Measurements from ENCODE around the gene SEC16A.

The SEC16A gene

DNA sequence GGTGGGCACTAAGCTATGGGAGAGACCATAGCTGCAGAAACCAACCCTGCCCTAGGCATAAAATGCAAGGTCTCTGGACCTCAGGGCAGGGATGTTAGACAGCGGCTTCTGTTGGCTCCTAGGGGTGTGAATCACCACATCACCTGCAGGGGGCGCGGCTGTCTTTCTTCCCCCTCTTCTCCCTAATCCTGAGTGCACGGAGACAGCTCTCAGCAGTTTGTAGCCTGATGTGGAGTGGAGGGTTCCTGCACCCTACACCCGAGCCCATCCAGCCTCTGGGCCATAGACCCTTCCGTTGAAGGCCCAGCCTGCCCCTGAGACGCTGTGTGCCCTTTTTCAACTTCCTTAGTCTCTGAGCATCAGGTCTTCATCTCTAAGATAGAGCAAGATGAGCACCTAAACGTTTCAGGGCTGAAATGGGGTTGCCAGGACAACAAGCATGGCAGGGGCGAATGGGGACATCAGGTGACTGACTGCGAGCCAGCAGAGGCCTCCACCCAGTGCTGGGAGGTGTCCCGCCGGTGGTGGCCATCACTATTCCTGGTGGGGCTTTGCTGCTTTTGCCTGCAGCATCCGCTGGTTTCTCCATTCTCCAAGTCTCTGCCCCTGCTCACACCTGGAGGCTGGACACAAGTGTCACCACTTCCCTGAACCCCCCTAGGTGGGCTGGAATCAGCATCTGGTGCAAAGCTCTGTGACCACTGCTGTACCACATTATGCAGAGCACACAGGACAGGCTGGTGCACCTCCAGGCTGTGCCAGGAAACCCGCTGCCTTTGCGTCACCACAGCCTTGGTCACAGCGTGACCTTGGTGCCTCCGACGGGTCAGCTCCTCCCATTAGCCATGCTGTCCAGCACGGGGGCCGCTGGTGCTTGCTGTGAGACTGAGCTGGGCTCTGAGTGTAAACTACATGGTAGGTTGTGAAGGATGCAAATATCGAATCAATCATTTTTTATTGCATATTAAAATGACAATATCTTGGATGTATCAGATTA is 2.5 kb upstream of the SEC16A start:
- TF ChIP-seq CTCF (IDR thresholded peaks at IDR 0.05; ENCODE audit: control insufficient read depth, insufficient read depth, low read depth, low read length, missing control alignments): peak; percentile 86
- DNase-seq (ENCODE audit: low read depth): no peak

GRCh38 chr9:136484153-136485048 is 1.6 kb upstream of the SEC16A start:
- TF ChIP-seq CTCF (IDR thresholded peaks at IDR 0.05; ENCODE audit: control insufficient read depth, insufficient read depth, low read depth, low read length, missing control alignments): no peak
- DNase-seq (ENCODE audit: low read depth): no peak
- H3K4me3 ChIP-seq (ENCODE audit: control insufficient read depth, low read depth, low read length): peak overlapping the region; percentile 66

More for the DNA sequence above, 2.5 kb upstream of the SEC16A start:
- no peak overlapping the region for H3K4me3 ChIP-seq (ENCODE audit: control insufficient read depth, low read depth, low read length)

GRCh38 chr9:136483589-136484152 is 831 bp upstream of the SEC16A start:
- no peak for TF ChIP-seq CTCF (IDR thresholded peaks at IDR 0.05; ENCODE audit: control insufficient read depth, insufficient read depth, low read depth, low read length, missing control alignments)
- peak overlapping the region; percentile 66 for H3K4me3 ChIP-seq (ENCODE audit: control insufficient read depth, low read depth, low read length)
- DNase-seq (ENCODE audit: low read depth): no peak

GRCh38 chr9:136482046-136482792 is 621 bp downstream of the SEC16A start:
- DNase-seq (ENCODE audit: low read depth): no peak
- no peak for TF ChIP-seq CTCF (IDR thresholded peaks at IDR 0.05; ENCODE audit: control insufficient read depth, insufficient read depth, low read depth, low read length, missing control alignments)
- H3K4me3 ChIP-seq (ENCODE audit: control insufficient read depth, low read depth, low read length): peak overlapping the region; percentile 54

DNA sequence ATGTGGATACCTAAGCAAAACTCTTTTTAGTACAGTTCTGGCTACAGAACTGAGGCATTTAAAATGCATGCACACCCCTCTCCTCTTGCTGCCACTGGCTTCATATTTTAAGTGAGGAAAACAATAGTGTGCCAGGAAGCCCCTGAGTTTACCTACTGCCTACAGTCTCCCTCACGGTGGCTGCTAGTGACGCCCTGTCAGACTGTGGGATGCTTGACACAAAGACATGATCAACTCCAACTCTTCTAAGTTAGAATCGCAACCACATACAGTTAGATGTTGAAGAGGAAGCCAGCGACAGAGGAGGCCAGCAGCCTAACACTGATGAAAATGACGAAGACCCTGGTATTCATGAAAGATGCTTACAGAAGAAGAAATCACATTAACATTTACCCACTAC is 1.3 kb downstream of the SEC16A start:
- DNase-seq (ENCODE audit: low read depth): no peak
- H3K4me3 ChIP-seq (ENCODE audit: control insufficient read depth, low read depth, low read length): peak overlapping the region; percentile 54
- TF ChIP-seq CTCF (IDR thresholded peaks at IDR 0.05; ENCODE audit: control insufficient read depth, insufficient read depth, low read depth, low read length, missing control alignments): no peak
